ENCODE results near the gene SCD. TPM values are rescaled to one million over a fixed set of nuclear protein-coding genes. Genes with fewer than 3 reads are reported as not detected.
"Not testable (repeated sequence)": the region's sequence is repeated elsewhere in the genome, so short reads cannot be mapped to it uniquely, and the experiment has no call there.

The SCD gene
- total RNA-seq, 1 donor from 2014 or later = 428 TPM

- peak overlapping the region; percentile 100 for H3K27ac ChIP-seq (ENCODE audit: low read depth, low read length)
- H3K9ac ChIP-seq (ENCODE audit: low read length) = peak overlapping the region; percentile 96
- peaks cover 7% of the 10 kb centered on the region for H3K79me2 ChIP-seq (ENCODE audit: insufficient read depth, low read length)
- peaks cover 45% of the 10 kb centered on the region for H3K4me1 ChIP-seq (ENCODE audit: insufficient read depth, low read length)
- Mint-ChIP-seq H3K27ac (ENCODE audit: unreplicated experiment) (no peak overlapping the region), H3K4me3 (ENCODE audit: unreplicated experiment) (no peak overlapping the region), H3K4me1 (ENCODE audit: low read depth, unreplicated experiment) (peaks cover 12% of the 10 kb centered on the region), H3K27me3 (ENCODE audit: low read depth, unreplicated experiment) (no peaks in the 10 kb centered on the region), H3K9me3 (ENCODE audit: unreplicated experiment) (no peaks in the 10 kb centered on the region), H3K36me3 (ENCODE audit: low read depth, unreplicated experiment) (no peaks in the 10 kb centered on the region)
- no peaks in the 10 kb centered on the region for H3K27me3 ChIP-seq (ENCODE audit: insufficient read depth, low read length)
- H3K4me2 ChIP-seq (ENCODE audit: low read length) = peak overlapping the region; percentile 98
- FAIRE-seq (peak; percentile 52), DNase-seq (ENCODE audit: low read depth) (peak; percentile 100)
- peak overlapping the region; percentile 69 for H3K4me3 ChIP-seq (ENCODE audit: insufficient read depth, low read depth, low read length)
- H3K36me3 ChIP-seq (ENCODE audit: insufficient read depth, low read length) = no peaks in the 10 kb centered on the region
- H2AFZ ChIP-seq (ENCODE audit: low read depth, low read length) = peak overlapping the region; percentile 54
- H3K9me3 ChIP-seq (ENCODE audit: insufficient read depth, low read depth, low read length) = no peaks in the 10 kb centered on the region
- H4K20me1 ChIP-seq (ENCODE audit: insufficient read depth, low read length) = no peaks in the 10 kb centered on the region
- TF ChIP-seq, protein P1, sequence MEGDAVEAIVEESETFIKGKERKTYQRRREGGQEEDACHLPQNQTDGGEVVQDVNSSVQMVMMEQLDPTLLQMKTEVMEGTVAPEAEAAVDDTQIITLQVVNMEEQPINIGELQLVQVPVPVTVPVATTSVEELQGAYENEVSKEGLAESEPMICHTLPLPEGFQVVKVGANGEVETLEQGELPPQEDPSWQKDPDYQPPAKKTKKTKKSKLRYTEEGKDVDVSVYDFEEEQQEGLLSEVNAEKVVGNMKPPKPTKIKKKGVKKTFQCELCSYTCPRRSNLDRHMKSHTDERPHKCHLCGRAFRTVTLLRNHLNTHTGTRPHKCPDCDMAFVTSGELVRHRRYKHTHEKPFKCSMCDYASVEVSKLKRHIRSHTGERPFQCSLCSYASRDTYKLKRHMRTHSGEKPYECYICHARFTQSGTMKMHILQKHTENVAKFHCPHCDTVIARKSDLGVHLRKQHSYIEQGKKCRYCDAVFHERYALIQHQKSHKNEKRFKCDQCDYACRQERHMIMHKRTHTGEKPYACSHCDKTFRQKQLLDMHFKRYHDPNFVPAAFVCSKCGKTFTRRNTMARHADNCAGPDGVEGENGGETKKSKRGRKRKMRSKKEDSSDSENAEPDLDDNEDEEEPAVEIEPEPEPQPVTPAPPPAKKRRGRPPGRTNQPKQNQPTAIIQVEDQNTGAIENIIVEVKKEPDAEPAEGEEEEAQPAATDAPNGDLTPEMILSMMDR (IDR thresholded peaks at IDR 0.05; ENCODE audit: insufficient read depth, low read depth, low read length) = no peak
- no peak for TF ChIP-seq EZH2 (IDR thresholded peaks at IDR 0.05; ENCODE audit: insufficient read depth, low read length)
Observed at GRCh38 chr10:100373298-100374199, 26.5 kb downstream of the SCD start.

DNA sequence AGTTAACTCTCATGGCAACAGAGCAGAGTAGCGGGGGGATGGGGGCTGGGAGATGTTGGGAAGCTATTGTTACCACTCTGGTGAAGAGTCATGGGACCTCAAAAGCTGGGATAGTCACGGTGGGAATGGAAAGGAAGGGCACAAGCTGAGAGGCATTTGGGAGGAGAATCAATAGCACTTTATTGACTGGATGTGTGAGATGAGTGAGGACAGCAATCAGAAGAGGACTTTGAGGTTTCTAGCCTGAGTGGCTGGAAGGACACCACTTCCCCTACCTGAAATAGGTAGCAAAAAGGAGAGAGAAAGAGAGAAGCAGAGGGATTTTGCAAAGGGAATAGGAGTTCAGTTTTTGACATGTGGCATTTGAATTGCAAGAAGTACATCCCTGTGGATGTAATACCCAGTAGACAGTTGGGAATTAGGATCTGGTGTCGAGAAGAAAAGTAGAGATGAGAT, 27.2 kb downstream of the SCD start:
- Histone ChIP-seq H3K27me3 (ENCODE audit: insufficient read depth, low read length) (no peaks in the 10 kb centered on the region), H3K36me3 (ENCODE audit: insufficient read depth, low read length) (no peaks in the 10 kb centered on the region), H3K9ac (ENCODE audit: low read length) (peak overlapping the region; percentile 96), H3K9me3 (ENCODE audit: insufficient read depth, low read depth, low read length) (no peaks in the 10 kb centered on the region), H3K4me3 (ENCODE audit: insufficient read depth, low read depth, low read length) (peak overlapping the region; percentile 69), H2AFZ (ENCODE audit: low read depth, low read length) (peak overlapping the region; percentile 42), H3K4me1 (ENCODE audit: insufficient read depth, low read length) (peaks cover 45% of the 10 kb centered on the region), H3K4me2 (ENCODE audit: low read length) (peak overlapping the region; percentile 98), H4K20me1 (ENCODE audit: insufficient read depth, low read length) (no peaks in the 10 kb centered on the region), H3K27ac (ENCODE audit: low read depth, low read length) (peak overlapping the region; percentile 100), H3K79me2 (ENCODE audit: insufficient read depth, low read length) (peaks cover 7% of the 10 kb centered on the region)
- no peaks in the 10 kb centered on the region for H3K9me3 Mint-ChIP-seq (ENCODE audit: unreplicated experiment)
- H3K36me3 Mint-ChIP-seq (ENCODE audit: low read depth, unreplicated experiment) = no peaks in the 10 kb centered on the region
- FAIRE-seq = no peak
- H3K27ac Mint-ChIP-seq (ENCODE audit: unreplicated experiment) = no peak overlapping the region
- H3K4me1 Mint-ChIP-seq (ENCODE audit: low read depth, unreplicated experiment) = peaks cover 12% of the 10 kb centered on the region
- DNase-seq (ENCODE audit: low read depth) = no peak
- TF ChIP-seq, protein P1 (IDR thresholded peaks at IDR 0.05; ENCODE audit: insufficient read depth, low read depth, low read length) = no peak
- no peak for TF ChIP-seq EZH2 (IDR thresholded peaks at IDR 0.05; ENCODE audit: insufficient read depth, low read length)
- no peaks in the 10 kb centered on the region for H3K27me3 Mint-ChIP-seq (ENCODE audit: low read depth, unreplicated experiment)
- H3K4me3 Mint-ChIP-seq (ENCODE audit: unreplicated experiment) = no peak overlapping the region

DNA sequence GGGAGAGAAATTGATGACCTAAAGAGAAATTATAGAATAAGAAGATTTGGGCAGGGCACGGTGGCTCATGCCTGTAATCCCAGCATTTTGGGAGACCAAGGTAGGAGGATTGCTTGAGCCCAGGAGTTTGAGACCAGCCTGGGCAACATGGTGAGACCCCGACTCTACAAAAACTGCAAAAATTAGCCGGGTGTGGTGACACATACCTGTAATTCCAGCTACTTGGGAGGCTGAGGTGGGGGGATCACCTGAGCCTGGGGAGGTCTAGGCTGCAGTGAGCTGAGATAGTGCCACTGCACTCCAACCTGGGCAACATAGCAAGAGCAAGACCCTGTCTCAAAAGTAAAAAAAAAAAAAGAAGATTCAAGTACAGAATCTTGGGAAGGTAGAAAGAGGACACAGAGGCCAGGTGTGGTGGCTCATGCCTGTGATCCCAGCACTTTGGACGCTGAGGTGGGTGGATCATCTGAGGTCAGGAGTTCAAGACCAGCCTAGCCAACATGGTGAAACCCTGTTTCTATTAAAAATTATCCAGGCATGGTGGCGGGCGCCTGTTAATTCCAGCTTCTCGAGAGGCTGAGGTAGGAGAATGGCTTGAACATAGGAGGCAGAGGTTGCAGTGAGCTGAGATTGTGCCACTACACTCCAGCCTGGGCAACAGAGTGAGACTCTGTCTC, 27.8 kb downstream of the SCD start:
- not testable (repeated sequence) for H3K79me2 ChIP-seq (ENCODE audit: insufficient read depth, low read length); H3K27ac Mint-ChIP-seq (ENCODE audit: unreplicated experiment); H3K27me3 ChIP-seq (ENCODE audit: insufficient read depth, low read length); DNase-seq (ENCODE audit: low read depth); FAIRE-seq; H3K27me3 Mint-ChIP-seq (ENCODE audit: low read depth, unreplicated experiment); H2AFZ ChIP-seq (ENCODE audit: low read depth, low read length); H3K36me3 Mint-ChIP-seq (ENCODE audit: low read depth, unreplicated experiment); H3K9me3 Mint-ChIP-seq (ENCODE audit: unreplicated experiment); H3K9me3 ChIP-seq (ENCODE audit: insufficient read depth, low read depth, low read length); H3K36me3 ChIP-seq (ENCODE audit: insufficient read depth, low read length); H3K4me3 Mint-ChIP-seq (ENCODE audit: unreplicated experiment); H4K20me1 ChIP-seq (ENCODE audit: insufficient read depth, low read length)
- H3K4me1 Mint-ChIP-seq (ENCODE audit: low read depth, unreplicated experiment) = peaks cover 12% of the 10 kb centered on the region
- H3K27ac ChIP-seq (ENCODE audit: low read depth, low read length) = peak overlapping the region; percentile 100
- H3K4me1 ChIP-seq (ENCODE audit: insufficient read depth, low read length) = peaks cover 45% of the 10 kb centered on the region
- H3K9ac ChIP-seq (ENCODE audit: low read length) = peak overlapping the region; percentile 96
- peak overlapping the region; percentile 69 for H3K4me3 ChIP-seq (ENCODE audit: insufficient read depth, low read depth, low read length)
- H3K4me2 ChIP-seq (ENCODE audit: low read length) = peak overlapping the region; percentile 98

DNA sequence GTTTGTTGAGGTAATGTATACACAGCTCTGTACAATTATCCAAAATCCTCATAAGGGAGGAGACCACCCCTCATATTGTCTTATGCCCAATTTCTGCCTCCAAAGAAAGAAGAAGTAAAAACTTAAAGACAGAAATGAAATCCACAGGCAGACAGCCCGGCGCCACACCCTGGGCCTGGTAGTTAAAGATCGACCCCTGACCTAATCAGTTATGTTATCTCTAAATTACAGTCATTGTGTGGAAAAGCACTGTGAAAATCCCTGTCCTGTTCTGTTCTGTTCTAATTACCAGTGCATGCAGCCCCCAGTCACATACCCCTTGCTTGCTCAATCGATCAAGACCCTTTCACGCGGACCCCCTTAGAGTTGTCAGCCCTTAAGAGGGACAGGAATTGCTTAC, 29.6 kb downstream of the SCD start:
- not testable (repeated sequence) for H3K27ac ChIP-seq (ENCODE audit: low read depth, low read length); FAIRE-seq; H2AFZ ChIP-seq (ENCODE audit: low read depth, low read length); DNase-seq (ENCODE audit: low read depth); H3K27ac Mint-ChIP-seq (ENCODE audit: unreplicated experiment); H3K36me3 ChIP-seq (ENCODE audit: insufficient read depth, low read length); H3K4me3 ChIP-seq (ENCODE audit: insufficient read depth, low read depth, low read length); H3K27me3 Mint-ChIP-seq (ENCODE audit: low read depth, unreplicated experiment); H4K20me1 ChIP-seq (ENCODE audit: insufficient read depth, low read length); H3K4me1 Mint-ChIP-seq (ENCODE audit: low read depth, unreplicated experiment); H3K36me3 Mint-ChIP-seq (ENCODE audit: low read depth, unreplicated experiment); H3K9ac ChIP-seq (ENCODE audit: low read length); H3K9me3 Mint-ChIP-seq (ENCODE audit: unreplicated experiment); H3K9me3 ChIP-seq (ENCODE audit: insufficient read depth, low read depth, low read length); H3K4me2 ChIP-seq (ENCODE audit: low read length); H3K27me3 ChIP-seq (ENCODE audit: insufficient read depth, low read length); H3K4me3 Mint-ChIP-seq (ENCODE audit: unreplicated experiment); H3K79me2 ChIP-seq (ENCODE audit: insufficient read depth, low read length)
- H3K4me1 ChIP-seq (ENCODE audit: insufficient read depth, low read length) = peaks cover 29% of the 10 kb centered on the region
